ENCODE data around the gene RANBP3.

The RANBP3 gene

DNA sequence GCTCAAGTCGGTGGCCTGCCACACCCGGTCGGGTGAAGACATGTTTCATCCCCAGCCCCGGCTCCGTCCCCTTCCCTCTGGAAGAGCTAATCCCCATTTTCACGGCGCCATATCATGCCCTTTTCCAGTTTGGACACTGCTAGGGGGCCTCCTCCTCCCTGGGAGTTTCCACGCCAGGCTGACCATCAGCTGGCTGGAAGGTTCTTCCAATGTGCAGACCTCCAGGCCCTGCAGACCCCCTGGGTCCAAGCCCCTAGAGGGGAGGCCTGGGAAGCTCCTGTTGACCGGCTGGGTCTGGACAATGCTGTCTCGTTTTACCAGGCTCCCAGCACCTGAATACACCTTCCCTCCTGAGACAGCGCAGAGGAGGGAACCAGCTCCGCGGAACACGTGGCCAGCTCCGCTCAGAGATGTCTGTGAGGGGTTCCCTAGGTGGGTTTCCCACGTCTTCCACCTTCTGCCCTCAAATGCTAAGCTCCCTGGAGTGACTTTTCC is 44.7 kb upstream of the RANBP3 start:
- Histone ChIP-seq H3K27ac (no peak overlapping the region), H3K9me3 (no peaks in the 10 kb centered on the region), H3K27me3 (no peaks in the 10 kb centered on the region), H3K4me1 (ENCODE audit: control insufficient read depth in 1 of 2, insufficient read depth in 1 of 2, low read depth in 1 of 2, low read length in 1 of 2) (no peaks in the 10 kb centered on the region), H3K4me3 (ENCODE audit: low read depth in 1 of 2, low read length in 1 of 2) (no peak overlapping the region), H3K36me3 (peaks cover 45% of the 10 kb centered on the region)
- TF ChIP-seq CTCF (IDR thresholded peaks at IDR 0.05): no peak

DNA sequence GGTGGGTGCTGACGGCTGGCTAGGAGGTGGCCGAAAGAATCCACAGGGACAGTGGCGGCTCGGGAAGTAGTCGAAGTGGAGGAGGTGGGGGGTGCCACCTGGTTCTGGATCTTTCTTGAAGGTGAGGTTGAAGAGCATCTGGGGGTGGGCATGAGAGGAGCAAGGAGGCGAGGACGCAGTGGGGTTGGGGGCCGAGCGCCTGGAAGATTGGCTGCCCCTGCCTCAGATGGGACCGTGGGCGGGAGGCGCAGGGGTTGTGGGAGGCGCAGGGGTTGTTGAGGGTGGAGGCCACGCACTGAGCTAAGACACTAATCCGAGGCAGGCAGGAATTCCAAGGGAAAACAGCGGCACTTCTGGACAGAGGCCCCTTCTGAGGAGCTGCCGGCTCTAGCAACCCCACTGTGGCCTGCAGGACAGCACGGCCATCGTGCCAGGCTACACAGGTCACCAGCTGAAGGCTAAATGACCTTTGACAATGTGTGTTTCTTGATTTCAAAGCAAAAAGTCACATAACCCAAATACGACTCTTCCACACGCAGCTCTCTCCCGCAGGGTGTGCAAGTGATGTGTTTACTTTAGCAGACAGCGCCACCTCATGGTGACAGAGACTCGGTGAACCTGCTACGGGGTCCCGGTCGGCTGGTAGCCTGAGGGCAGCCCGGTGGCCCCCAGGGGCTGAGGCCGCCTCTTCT is 44.1 kb upstream of the RANBP3 start:
- Histone ChIP-seq H3K9me3 (no peaks in the 10 kb centered on the region), H3K4me3 (ENCODE audit: low read depth in 1 of 2, low read length in 1 of 2) (no peak overlapping the region), H3K4me1 (ENCODE audit: control insufficient read depth in 1 of 2, insufficient read depth in 1 of 2, low read depth in 1 of 2, low read length in 1 of 2) (no peaks in the 10 kb centered on the region), H3K27me3 (no peaks in the 10 kb centered on the region), H3K27ac (no peak overlapping the region), H3K36me3 (peaks cover 40% of the 10 kb centered on the region)
- peak; percentile 36 for TF ChIP-seq CTCF (IDR thresholded peaks at IDR 0.05)

DNA sequence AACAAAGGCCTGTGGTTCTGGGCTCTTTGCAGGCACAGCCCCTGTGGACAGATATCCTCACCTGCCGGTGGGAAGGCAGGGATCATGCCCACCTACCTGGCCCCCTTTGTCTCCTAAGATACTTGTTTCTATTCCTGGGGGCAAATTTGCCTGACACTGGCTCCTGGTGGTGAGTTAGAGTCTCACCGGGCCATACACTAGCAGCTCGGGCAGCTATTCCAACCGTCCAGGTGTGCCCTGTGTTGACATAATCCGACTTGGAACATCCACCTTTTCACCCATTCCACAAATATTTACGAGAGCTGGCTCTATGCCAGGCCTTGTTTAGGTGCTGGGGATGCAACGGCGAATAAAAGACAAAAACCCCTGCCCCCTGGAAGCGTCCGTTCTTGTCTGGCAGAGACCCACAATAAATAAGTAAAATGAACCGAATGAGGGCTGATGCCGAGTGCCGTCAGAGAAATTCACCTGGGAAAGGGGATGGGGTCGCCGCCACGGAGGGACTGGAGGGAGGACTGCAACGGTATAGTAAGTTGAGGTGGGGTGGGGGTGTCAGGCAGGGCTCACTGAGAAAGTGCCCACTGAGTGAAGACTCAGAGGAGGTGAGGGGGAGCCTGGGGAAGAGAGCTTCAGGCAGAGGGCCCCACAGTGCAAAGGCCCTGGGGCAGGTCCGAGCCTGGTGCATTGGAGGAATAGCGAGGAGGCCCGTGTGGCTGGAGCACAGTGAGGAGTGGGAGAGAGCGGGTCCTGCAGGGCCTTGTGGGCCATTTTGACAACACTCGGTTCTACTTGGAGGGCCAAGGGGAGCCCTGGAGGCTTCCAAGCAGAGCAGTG is 43.2 kb upstream of the RANBP3 start:
- no peak for TF ChIP-seq CTCF (IDR thresholded peaks at IDR 0.05)
- Histone ChIP-seq H3K9me3 (no peaks in the 10 kb centered on the region), H3K36me3 (peaks cover 32% of the 10 kb centered on the region), H3K27ac (no peak overlapping the region), H3K4me1 (ENCODE audit: control insufficient read depth in 1 of 2, insufficient read depth in 1 of 2, low read depth in 1 of 2, low read length in 1 of 2) (no peaks in the 10 kb centered on the region), H3K4me3 (ENCODE audit: low read depth in 1 of 2, low read length in 1 of 2) (no peak overlapping the region), H3K27me3 (no peaks in the 10 kb centered on the region)

DNA sequence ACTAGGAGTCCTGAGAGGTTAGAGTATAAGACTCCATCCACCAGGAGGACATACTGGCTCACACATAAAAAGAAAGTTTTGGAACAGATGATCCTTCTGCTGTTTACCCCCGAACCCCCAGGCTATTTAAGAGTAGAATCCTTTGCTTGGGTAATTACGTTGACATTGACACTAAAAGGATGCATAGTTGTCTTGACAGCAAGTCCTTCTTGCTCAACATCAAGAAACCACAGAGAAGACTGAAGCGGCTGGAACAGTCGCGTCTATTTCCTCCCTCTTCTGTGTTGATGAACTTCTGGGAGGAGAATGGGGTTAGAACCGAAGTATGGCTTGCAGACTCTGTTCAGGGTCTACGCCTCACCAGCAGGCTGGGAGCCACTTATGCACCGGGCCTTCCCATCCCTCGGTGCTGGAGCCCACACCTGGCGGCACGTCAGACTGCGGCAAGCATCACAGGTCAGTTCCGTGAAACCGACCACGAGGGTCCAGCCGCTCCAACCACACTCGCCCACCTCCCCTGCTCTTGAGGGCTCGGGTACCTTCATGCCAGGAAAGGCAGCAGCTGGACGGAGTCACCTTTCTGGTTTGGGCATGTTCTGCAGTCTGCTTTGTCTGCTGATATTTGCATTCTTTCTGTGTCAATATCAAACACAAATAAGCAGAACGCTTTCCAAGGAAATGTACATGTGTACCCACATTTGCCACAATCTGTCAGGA is 42.4 kb upstream of the RANBP3 start:
- Histone ChIP-seq H3K27me3 (no peaks in the 10 kb centered on the region), H3K27ac (no peak overlapping the region), H3K9me3 (no peaks in the 10 kb centered on the region), H3K4me3 (ENCODE audit: low read depth in 1 of 2, low read length in 1 of 2) (no peak overlapping the region), H3K36me3 (peaks cover 30% of the 10 kb centered on the region), H3K4me1 (ENCODE audit: control insufficient read depth in 1 of 2, insufficient read depth in 1 of 2, low read depth in 1 of 2, low read length in 1 of 2) (no peaks in the 10 kb centered on the region)
- no peak for TF ChIP-seq CTCF (IDR thresholded peaks at IDR 0.05)

DNA sequence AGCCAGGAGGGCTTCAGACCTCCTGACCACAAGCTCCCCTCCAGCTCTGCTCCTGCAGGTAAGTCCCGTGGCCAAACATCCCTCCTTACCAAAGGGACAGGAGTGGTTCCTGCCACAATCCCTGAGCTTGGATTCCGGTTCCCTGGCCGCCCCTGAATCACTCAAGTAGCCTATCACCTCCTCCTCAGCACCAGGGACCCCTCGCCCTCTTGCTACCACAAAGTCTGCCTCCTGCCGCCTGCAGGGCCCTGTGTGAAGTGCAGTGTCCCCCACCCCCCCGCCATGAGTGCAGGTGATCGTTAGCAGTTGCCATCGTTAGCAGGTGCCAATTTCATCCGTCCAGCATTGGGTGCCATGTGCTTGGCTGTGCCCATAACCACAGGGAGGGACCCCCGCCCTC is 40.8 kb upstream of the RANBP3 start:
- no peaks in the 10 kb centered on the region for H3K4me1 ChIP-seq (ENCODE audit: control insufficient read depth in 1 of 2, insufficient read depth in 1 of 2, low read depth in 1 of 2, low read length in 1 of 2)
- H3K9me3 ChIP-seq: no peaks in the 10 kb centered on the region
- H3K27me3 ChIP-seq: no peaks in the 10 kb centered on the region
- H3K27ac ChIP-seq: no peak overlapping the region
- TF ChIP-seq CTCF (IDR thresholded peaks at IDR 0.05): no peak
- peaks cover 31% of the 10 kb centered on the region for H3K36me3 ChIP-seq
- H3K4me3 ChIP-seq (ENCODE audit: low read depth in 1 of 2, low read length in 1 of 2): no peak overlapping the region
